Astrocyte of the spinal cord (primary cell): ENCODE data around the gene ZNF76.

ENCODE experiments used
- DNase-seq: peaks from one replicate; pipeline ENCODE4 v3.0.0; 2011; ENCODE audit warnings: low read depth, low spot score
- H3K4me3 ChIP-seq: 2 replicates; pipeline ENCODE4 v1.5.1; 2011; ENCODE audit warnings: low read depth, mild to moderate bottlenecking, low read length, moderate library complexity
- in situ Hi-C: cut with HindIII; loops from 2 replicates; pipeline ENCODE4 v1.10.0; 2017; ENCODE audit warnings: low sequenced_read_pairs
- TF ChIP-seq, protein P1 (sequence below): IDR thresholded peaks from 2 replicates; pipeline ENCODE4 v1.5.1; 2012; ENCODE audit warnings: low read depth, mild to moderate bottlenecking, low read length, inconsistent platforms

The ZNF76 gene

DNA sequence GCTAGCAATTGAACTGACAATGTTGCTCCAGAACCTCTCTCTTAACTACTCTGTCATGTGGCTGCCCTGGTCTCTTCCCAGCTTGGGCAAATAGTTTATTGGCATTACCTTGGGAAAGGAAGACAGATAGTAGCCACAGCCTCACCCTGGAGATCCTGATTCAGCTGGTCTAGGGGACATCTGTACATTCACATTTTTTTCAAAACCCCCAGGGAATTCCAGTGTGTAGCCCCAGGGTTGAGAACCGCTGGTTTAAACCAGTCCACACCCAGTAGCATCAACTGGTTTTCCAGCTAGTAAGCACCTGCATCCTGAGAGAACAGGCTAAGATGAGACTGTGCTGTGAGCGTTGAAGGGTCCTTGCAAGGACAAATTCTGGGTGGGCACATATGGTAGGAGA is 36.1 kb upstream of the ZNF76 start:
- TF ChIP-seq, protein P1, sequence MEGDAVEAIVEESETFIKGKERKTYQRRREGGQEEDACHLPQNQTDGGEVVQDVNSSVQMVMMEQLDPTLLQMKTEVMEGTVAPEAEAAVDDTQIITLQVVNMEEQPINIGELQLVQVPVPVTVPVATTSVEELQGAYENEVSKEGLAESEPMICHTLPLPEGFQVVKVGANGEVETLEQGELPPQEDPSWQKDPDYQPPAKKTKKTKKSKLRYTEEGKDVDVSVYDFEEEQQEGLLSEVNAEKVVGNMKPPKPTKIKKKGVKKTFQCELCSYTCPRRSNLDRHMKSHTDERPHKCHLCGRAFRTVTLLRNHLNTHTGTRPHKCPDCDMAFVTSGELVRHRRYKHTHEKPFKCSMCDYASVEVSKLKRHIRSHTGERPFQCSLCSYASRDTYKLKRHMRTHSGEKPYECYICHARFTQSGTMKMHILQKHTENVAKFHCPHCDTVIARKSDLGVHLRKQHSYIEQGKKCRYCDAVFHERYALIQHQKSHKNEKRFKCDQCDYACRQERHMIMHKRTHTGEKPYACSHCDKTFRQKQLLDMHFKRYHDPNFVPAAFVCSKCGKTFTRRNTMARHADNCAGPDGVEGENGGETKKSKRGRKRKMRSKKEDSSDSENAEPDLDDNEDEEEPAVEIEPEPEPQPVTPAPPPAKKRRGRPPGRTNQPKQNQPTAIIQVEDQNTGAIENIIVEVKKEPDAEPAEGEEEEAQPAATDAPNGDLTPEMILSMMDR: no peak
- H3K4me3 ChIP-seq: no peak overlapping the region
- DNase-seq: no peak
- in situ Hi-C loops: no loop called here

DNA sequence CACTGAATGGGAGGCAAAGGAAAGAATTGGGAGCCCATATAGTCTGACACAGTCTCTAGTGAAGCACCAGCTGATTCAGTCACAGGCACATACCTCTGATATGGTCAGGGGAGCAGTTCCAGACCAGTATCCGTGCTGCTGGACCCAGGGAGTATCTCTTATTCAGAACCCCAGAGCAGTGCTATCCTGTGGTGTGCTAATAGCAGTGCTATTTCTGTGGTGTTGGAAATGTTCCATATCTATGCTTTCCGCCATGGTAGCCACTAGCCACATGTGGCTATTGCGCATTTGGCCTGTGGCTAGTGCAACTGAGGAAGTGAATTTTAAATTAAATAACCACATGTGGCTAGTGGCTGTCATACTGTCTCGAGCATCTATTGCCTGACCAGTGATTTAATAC is 34.8 kb upstream of the ZNF76 start:
- in situ Hi-C loops: no loop called here
- TF ChIP-seq, protein P1: no peak

DNA sequence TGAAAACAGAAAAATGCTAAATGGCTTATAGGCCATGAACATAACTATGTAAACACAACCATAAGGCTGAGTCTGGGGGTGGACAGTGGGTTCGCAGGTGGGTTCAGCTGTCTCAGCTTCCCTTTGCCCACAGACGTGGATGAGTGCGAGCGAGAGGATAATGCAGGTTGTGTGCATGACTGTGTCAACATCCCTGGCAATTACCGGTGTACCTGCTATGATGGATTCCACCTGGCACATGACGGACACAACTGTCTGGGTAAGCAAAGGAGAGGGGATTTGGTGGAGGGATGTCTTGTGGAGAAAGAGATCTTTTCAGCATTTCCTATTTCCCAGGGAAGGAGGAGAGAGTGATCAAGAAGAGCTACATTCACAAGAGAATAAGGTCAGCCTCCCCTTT is 31.1 kb upstream of the ZNF76 start:
- TF ChIP-seq, protein P1: no peak
- in situ Hi-C loops: no loop called here

More for the DNA sequence above, 34.8 kb upstream of the ZNF76 start:
- DNase-seq: no peak
- no peak overlapping the region for H3K4me3 ChIP-seq

DNA sequence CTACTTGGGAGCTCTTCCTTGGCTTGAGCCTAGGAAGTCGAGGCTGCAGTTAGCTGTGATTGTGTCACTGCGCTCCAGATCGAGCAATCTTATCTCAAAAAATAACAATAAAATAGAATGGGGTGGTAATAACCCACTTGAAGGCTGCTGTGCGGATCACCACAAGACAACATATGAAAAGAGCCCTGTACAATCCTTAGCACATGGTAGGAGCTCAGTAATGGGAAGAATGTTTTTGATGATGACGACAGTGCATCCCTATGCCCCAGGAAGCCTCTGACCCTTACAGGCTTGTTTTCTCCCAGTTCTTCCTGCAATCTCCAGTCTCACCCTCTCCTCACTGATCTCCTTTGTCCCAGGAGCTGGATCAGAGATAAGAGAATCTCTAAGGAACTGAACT is 30.2 kb upstream of the ZNF76 start:
- DNase-seq: no peak
- no peak overlapping the region for H3K4me3 ChIP-seq
- TF ChIP-seq, protein P1: no peak
- in situ Hi-C loops: no loop called here

More for the DNA sequence above, 31.1 kb upstream of the ZNF76 start:
- no peak overlapping the region for H3K4me3 ChIP-seq
- no peak for DNase-seq

DNA sequence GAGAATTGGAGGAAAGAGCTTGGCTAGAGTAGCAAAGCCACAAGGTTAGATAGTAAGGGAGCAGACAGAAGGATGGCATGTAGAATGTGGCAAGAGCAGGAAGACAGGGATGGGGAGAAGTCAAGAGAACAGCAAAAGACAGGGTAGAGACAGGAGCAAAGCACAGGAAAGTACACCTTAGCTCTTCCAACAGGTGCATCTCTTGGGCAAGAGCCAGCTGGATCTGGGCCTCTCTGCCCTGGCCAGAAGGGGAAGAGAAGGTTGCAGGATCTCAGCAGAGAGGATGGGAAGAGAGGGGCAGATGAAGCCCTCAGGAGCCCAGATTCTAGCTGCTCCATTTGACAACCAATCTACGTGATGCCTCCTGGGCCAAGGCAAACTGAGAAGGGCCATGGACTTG is 29.0 kb upstream of the ZNF76 start:
- DNase-seq: no peak
- in situ Hi-C loops: no loop called here
- H3K4me3 ChIP-seq: no peak overlapping the region
- TF ChIP-seq, protein P1: no peak

DNA sequence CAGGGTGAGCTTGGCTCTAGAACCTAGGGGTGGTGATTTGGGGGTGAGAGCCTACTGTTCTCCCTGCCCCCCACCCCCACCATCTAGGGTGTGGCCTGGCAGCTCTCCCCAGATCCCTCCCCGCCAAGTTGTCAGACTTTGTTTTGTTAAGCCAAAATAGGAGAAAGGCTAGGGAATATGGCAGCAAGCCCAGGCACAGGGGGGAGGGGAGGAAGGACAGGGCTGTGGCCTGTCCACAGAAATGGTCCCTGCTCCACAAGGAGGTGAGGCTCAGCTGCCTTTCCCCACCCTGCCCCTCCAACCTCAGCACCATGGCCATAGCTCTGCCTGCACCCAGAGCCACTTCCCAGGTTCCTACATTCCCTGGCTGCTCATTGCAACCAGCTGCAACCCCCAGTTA is 28.6 kb upstream of the ZNF76 start:
- DNase-seq: no peak
- H3K4me3 ChIP-seq: no peak overlapping the region
- in situ Hi-C loops: no loop called here
- TF ChIP-seq, protein P1: no peak

DNA sequence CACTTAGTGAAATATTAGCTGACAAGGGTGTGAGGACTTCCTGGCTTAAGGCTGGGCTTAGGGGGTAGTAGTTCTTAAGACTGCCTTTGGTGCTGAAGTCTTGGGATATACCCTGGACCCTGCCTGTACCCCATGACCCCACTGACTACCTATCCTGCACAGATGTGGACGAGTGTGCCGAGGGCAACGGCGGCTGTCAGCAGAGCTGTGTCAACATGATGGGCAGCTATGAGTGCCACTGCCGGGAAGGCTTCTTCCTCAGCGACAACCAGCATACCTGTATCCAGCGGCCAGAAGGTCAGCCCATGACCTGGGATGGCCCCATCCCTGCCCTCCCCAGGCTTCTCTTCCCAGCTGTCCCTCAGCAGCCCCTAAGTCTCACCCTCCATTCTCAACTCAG is 28.0 kb upstream of the ZNF76 start:
- TF ChIP-seq, protein P1: no peak
- H3K4me3 ChIP-seq: no peak overlapping the region
- in situ Hi-C loops: no loop called here

More for the DNA sequence above, 28.0 kb upstream of the ZNF76 start:
- no peak for DNase-seq
